ENCODE measurements around the gene MAST4. TPM values are rescaled to one million over a fixed set of nuclear protein-coding genes. Genes with fewer than 3 reads are reported as not detected.

The MAST4 gene
- total RNA-seq, 1 donor, result 23.2 TPM

DNA sequence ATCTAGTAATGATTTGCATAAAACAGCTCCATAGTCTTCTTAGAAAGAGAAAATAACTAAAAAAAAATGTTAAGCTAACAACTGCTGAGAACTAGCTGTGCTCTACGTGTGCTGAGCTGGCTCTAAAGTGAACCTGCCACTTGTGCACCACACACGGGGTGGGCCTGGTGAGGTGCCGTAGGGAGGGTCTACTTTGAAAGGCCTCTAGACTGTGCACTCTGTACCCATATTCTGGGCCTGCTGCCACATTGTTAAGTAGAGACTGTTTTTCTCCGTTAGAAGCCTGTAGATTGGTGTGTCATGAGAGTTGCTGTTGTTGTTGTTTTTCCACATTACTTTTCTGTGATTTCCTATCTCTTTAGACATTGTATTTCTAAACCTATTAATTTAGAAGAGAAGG lies 506.5 kb downstream of the MAST4 start:
- DNase-seq (ENCODE audit: low read depth), result no peak
- no peak overlapping the region for H3K4me3 ChIP-seq (ENCODE audit: low read depth, low read length)
- TF ChIP-seq, protein P1, sequence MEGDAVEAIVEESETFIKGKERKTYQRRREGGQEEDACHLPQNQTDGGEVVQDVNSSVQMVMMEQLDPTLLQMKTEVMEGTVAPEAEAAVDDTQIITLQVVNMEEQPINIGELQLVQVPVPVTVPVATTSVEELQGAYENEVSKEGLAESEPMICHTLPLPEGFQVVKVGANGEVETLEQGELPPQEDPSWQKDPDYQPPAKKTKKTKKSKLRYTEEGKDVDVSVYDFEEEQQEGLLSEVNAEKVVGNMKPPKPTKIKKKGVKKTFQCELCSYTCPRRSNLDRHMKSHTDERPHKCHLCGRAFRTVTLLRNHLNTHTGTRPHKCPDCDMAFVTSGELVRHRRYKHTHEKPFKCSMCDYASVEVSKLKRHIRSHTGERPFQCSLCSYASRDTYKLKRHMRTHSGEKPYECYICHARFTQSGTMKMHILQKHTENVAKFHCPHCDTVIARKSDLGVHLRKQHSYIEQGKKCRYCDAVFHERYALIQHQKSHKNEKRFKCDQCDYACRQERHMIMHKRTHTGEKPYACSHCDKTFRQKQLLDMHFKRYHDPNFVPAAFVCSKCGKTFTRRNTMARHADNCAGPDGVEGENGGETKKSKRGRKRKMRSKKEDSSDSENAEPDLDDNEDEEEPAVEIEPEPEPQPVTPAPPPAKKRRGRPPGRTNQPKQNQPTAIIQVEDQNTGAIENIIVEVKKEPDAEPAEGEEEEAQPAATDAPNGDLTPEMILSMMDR (IDR thresholded peaks at IDR 0.05; ENCODE audit: insufficient read depth, low read length), result no peak

DNA sequence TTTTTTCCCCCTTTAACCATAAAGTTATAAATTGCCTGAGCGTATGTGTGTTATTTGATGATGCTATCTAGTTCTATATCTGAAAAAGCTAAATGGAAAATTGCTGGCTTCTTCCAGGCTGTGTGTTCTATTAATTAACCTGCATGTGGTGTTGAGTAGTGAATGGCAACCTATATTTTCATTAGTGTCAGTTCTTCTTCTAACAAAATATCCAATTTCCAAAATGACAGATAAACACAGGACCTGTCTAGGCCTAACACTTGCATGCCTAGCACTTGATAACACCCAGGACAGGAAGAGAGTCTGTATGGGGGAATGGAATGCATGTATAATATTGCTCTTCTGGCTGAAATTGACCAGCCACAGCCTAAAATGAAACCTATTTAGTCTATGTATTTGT lies 508.7 kb downstream of the MAST4 start:
- no peak overlapping the region for H3K4me3 ChIP-seq (ENCODE audit: low read depth, low read length)
- TF ChIP-seq, protein P1 (IDR thresholded peaks at IDR 0.05; ENCODE audit: insufficient read depth, low read length), result no peak
- DNase-seq (ENCODE audit: low read depth), result no peak

DNA sequence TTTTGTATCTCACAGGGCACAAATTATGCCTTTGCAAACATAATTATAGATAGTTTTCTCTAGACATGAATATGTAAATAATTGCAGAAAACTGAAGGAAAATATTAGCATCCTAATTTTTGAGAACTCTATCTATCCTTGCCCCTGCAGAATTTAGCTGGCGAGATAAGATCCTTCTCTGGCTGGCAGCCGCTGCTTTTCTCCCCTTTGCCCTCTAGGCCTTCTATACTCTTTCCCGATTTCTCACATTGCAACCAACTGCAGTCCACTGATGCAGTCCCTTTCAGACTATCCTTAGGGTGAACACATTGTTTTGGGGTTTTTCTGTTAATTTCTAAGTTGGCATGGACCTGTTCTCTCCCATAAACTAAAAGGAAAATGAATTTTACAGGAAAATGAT lies 509.1 kb downstream of the MAST4 start:
- H3K4me3 ChIP-seq (ENCODE audit: low read depth, low read length), result no peak overlapping the region
- no peak for DNase-seq (ENCODE audit: low read depth)
- TF ChIP-seq, protein P1 (IDR thresholded peaks at IDR 0.05; ENCODE audit: insufficient read depth, low read length), result no peak

DNA sequence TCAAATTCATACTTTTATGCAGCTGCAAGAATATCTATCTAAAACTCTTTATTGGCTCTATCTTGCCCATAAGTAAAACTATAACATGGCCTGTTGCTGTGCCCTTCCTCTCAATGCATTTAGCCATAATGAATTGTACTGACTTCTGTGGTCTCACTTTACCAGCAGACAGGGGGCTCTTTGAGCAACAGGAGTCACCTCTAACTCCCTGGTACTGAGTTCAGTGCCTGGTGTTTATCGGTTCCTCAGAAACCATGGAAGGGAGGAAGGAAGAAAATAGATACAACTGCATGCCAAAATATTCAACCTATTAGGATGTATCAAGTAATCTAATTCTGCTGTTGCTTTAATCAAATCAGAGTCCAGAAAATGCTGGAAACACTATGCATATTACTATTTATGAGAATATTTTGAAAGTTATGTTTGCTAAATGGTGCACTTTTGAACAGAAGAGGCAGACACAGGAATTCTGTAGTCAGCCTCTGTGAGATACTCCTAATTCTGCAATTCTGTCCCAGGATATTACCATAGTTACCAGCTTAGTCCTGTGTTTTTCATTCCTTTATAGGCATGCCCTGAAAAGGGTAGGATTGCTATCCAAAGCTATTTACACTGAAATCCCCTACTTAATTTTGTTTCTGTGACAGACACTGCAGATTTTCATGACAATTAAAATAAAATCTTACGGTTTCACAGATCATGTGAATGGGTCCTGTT lies 510.6 kb downstream of the MAST4 start:
- no peak for DNase-seq (ENCODE audit: low read depth)
- TF ChIP-seq, protein P1 (IDR thresholded peaks at IDR 0.05; ENCODE audit: insufficient read depth, low read length), result no peak
- no peak overlapping the region for H3K4me3 ChIP-seq (ENCODE audit: low read depth, low read length)

DNA sequence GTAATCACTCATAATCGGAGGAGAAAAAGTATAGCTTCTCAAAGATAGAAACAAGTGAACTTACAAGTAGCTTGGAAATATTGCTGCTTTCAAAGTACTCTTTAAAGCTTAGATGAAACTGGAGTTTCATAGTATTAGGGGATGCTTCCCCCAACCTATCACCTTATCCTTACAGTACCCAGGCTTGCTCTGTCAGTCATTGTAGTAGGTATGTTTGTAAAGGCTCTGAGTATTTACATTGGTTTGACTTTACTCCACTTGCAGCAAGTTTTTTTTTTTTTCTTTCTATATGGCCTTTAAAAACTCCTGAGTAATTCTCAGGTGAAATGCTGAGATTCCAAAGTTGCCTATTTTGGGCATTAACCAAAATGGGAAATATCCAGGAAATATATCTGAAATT lies 515.6 kb downstream of the MAST4 start:
- TF ChIP-seq, protein P1 (IDR thresholded peaks at IDR 0.05; ENCODE audit: insufficient read depth, low read length), result no peak
- DNase-seq (ENCODE audit: low read depth), result no peak
- H3K4me3 ChIP-seq (ENCODE audit: low read depth, low read length), result no peak overlapping the region

DNA sequence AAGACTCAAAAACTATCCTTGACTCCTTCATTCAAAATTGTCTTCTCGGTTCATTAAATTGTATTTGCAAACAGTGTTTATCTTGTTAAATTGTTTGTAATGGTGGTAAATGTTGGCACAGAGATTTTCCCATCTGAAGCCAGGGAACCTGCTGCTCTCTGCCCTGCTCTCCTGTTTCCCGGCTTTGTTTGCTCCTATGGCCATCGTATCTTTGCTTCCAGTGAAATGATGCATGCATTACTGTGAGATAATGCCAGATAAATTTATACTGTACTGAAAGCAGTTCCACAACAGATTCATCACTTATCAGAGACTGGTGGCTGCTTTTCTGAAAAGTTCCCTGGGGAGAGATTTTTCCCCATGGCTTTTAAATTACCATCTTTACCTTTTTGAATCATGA lies 519.1 kb downstream of the MAST4 start:
- TF ChIP-seq, protein P1 (IDR thresholded peaks at IDR 0.05; ENCODE audit: insufficient read depth, low read length), result no peak
- H3K4me3 ChIP-seq (ENCODE audit: low read depth, low read length), result no peak overlapping the region
- DNase-seq (ENCODE audit: low read depth), result no peak

DNA sequence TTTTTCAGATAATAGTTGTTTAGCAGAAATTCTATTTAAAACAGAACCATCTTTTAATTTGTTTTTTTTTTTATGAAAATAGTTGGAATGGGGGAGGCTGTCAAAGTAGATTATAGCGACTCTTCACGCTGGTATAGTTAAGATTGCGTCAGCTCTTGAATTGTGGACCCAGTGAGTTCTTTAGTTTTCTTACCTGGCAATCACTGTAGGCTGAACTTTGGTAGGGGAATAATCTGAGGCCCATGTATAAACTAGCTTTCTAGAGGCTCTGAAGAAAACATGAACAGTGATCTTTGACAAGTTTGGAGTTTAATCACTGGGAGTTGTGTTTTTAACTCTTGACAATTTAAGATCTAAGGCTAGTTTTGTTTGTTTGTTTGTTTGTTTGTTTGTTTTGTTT lies 519.6 kb downstream of the MAST4 start:
- DNase-seq (ENCODE audit: low read depth), result no peak
- TF ChIP-seq, protein P1 (IDR thresholded peaks at IDR 0.05; ENCODE audit: insufficient read depth, low read length), result no peak
- no peak overlapping the region for H3K4me3 ChIP-seq (ENCODE audit: low read depth, low read length)

Measured in fibroblast of the aortic adventitia (primary cell).